Activated CD4-positive, alpha-beta memory T cell treated with anti-CD3 and anti-CD28 coated beads for 36 hours (primary cell): ENCODE data around the gene GATC. TPM values are rescaled to one million over a fixed set of nuclear protein-coding genes. Genes with fewer than 3 reads are reported as not detected.

Source experiments
- CTCF ChIA-PET: fragments of 350-600 bp; sonication (Branson Sonifier 250); formaldehyde crosslinking; loops from one replicate; lab custom pipeline; 2021; ENCODE audit warnings: antibody characterized with exemption, inconsistent platforms; lab: Charles Lee
- POLR2A ChIA-PET: fragments of 350-600 bp; sonication (Branson Sonifier 250); formaldehyde crosslinking; loops from one replicate; lab custom pipeline; 2021; ENCODE audit warnings: antibody characterized with exemption; lab: Charles Lee
- DNase-seq: peaks from one replicate; pipeline ENCODE4 v3.0.0-alpha.2; 2020
- H3K27ac Mint-ChIP-seq: one replicate; pipeline ENCODE4 v1.8.0; 2021; ENCODE audit warnings: mixed read lengths
- H3K27me3 Mint-ChIP-seq: one replicate; pipeline ENCODE4 v1.8.0; 2021; ENCODE audit warnings: mixed read lengths
- H3K36me3 Mint-ChIP-seq: one replicate; pipeline ENCODE4 v1.8.0; 2021; ENCODE audit warnings: mixed read lengths
- H3K4me1 Mint-ChIP-seq: one replicate; pipeline ENCODE4 v1.8.0; 2021; ENCODE audit warnings: low read depth, mixed read lengths
- H3K4me3 Mint-ChIP-seq: one replicate; pipeline ENCODE4 v1.8.0; 2021; ENCODE audit warnings: mild to moderate bottlenecking, mixed read lengths
- H3K9me3 Mint-ChIP-seq: one replicate; pipeline ENCODE4 v1.8.0; 2021; ENCODE audit warnings: mixed read lengths
- intact Hi-C: fragments of 100-400 bp; cut with micrococcal nuclease; formaldehyde crosslinking; loops from one replicate; pipeline ENCODE4 v1.15.1; 2023
- total RNA-seq, 2 experiments: library from RNA; stranded (reverse); gene quantifications; one replicate each; pipeline ENCODE4 v1.2.3, GENCODE V29; 2021

GATC gene
- total RNA-seq, 2 experiments from 2014 or later, result 35.1 to 37.1 TPM

DNA sequence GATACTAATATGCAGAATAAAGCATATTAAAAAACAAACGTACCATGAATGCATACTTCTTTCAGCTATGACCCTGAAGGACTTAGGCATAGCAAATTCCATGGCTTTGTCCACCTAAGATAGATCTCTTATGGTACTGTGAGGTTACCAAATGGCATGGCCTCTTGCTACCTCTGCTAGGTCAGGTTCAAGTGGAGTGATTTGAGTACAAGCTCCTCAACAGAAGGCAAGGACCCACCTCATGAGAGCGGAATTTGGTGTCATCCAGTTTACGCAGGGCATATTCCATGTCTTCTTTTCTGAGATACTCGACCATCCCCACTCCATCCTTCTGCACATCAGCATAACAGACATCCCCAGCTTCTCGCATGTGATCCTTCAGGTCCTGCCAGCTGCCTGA lies 17.5 kb downstream of the GATC start:
- Mint-ChIP-seq H3K27ac (no peak overlapping the region), H3K4me3 (no peak overlapping the region), H3K4me1 (peaks cover 26% of the 10 kb centered on the region), H3K9me3 (no peaks in the 10 kb centered on the region), H3K27me3 (no peaks in the 10 kb centered on the region), H3K36me3 (peaks cover 53% of the 10 kb centered on the region)
- ChIA-PET POLR2A (interaction anchor here (0.6 kb wide), 1 partner anchor 16 kb away, joined by 3 read pairs; no protein-coding TSS in a partner anchor), CTCF (interaction anchor here (0.6 to 7.5 kb wide), 5 partner anchors 8 to 107 kb away, joined by 3 to 97 read pairs (median 4); no protein-coding TSS in a partner anchor)
- intact Hi-C loops, result no loop called here
- no peak for DNase-seq

- intact Hi-C loops, result no loop called here
- Mint-ChIP-seq H3K27me3 (no peaks in the 10 kb centered on the region), H3K4me1 (peaks cover 31% of the 10 kb centered on the region), H3K27ac (peak overlapping the region; percentile 20), H3K36me3 (peaks cover 41% of the 10 kb centered on the region), H3K4me3 (no peak overlapping the region), H3K9me3 (no peaks in the 10 kb centered on the region)
- no peak for DNase-seq
- POLR2A ChIA-PET, result interaction anchor here (1.2 kb wide), 1 partner anchor 13 kb away, joined by 3 read pairs; no protein-coding TSS in a partner anchor
- CTCF ChIA-PET, result interaction anchor here (0.7 to 7.5 kb wide), 9 partner anchors 11 to 503 kb away, joined by 3 to 97 read pairs (median 6); partner anchors contain the start of gene RNF10
Observed at GRCh38 chr12:120465756-120466155, 19.5 kb downstream of the GATC start.

- H3K4me1 Mint-ChIP-seq, result peaks cover 31% of the 10 kb centered on the region
- peaks cover 38% of the 10 kb centered on the region for H3K36me3 Mint-ChIP-seq
- H3K4me3 Mint-ChIP-seq, result no peak overlapping the region
- intact Hi-C loops, result no loop called here
- ChIA-PET CTCF (interaction anchor here (0.6 to 7.5 kb wide), 16 partner anchors 11 to 787 kb away, joined by 3 to 97 read pairs (median 4); partner anchors contain the start of gene RNF10), POLR2A (interaction anchor here (0.6 to 1.2 kb wide), 2 partner anchors 14 to 39 kb away, joined by 3 to 4 read pairs; no protein-coding TSS in a partner anchor)
- DNase-seq, result peak; percentile 66
- H3K27me3 Mint-ChIP-seq, result no peaks in the 10 kb centered on the region
- no peaks in the 10 kb centered on the region for H3K9me3 Mint-ChIP-seq
- H3K27ac Mint-ChIP-seq, result no peak overlapping the region
Observed at GRCh38 chr12:120466560-120467315, 20.5 kb downstream of the GATC start.

GRCh38 chr12:120467439-120467838 lies 21.2 kb downstream of the GATC start:
- peaks cover 31% of the 10 kb centered on the region for H3K36me3 Mint-ChIP-seq

GRCh38 chr12:120468325-120468820 lies 22.1 kb downstream of the GATC start:
- CTCF ChIA-PET, result interaction anchor here (0.7 to 7.5 kb wide), 12 partner anchors 13 to 181 kb away, joined by 3 to 97 read pairs (median 4); partner anchors contain the start of genes DYNLL1, GATC, RNF10 and SIRT4
- intact Hi-C loops, result loop anchor here (2.0 kb wide), 3 partner anchors 22 to 152 kb away; partner anchors contain the start of genes COQ5, GATC and TRIAP1

More at GRCh38 chr12:120467439-120467838, 21.2 kb downstream of the GATC start:
- peaks cover 31% of the 10 kb centered on the region for H3K4me1 Mint-ChIP-seq
- CTCF ChIA-PET, result interaction anchor here (1.2 to 7.5 kb wide), 8 partner anchors 12 to 112 kb away, joined by 3 to 97 read pairs (median 6); no protein-coding TSS in a partner anchor
- no peaks in the 10 kb centered on the region for H3K9me3 Mint-ChIP-seq
- intact Hi-C loops, result no loop called here
- no peak overlapping the region for H3K27ac Mint-ChIP-seq
- no peak overlapping the region for H3K4me3 Mint-ChIP-seq
- no peak for DNase-seq
- POLR2A ChIA-PET, result interaction anchor here (1.4 to 2.8 kb wide), 4 partner anchors 21 to 266 kb away, joined by 4 to 13 read pairs (median 8); partner anchors contain the start of genes DYNLL1, GATC, RNU4-2 and RPLP0
- H3K27me3 Mint-ChIP-seq, result no peaks in the 10 kb centered on the region

GRCh38 chr12:120468821-120469449 lies 22.7 kb downstream of the GATC start:
- Mint-ChIP-seq H3K27me3 (no peaks in the 10 kb centered on the region), H3K4me1 (peaks cover 34% of the 10 kb centered on the region), H3K27ac (peak overlapping the region; percentile 86), H3K9me3 (no peaks in the 10 kb centered on the region), H3K4me3 (peak overlapping the region; percentile 94), H3K36me3 (peaks cover 19% of the 10 kb centered on the region)
- peak; percentile 33 for DNase-seq
- intact Hi-C loops, result loop anchor here (1.0 to 2.0 kb wide), 6 partner anchors 15 to 152 kb away; partner anchors contain the start of genes COQ5, COX6A1, DYNLL1 and GATC
- ChIA-PET POLR2A (interaction anchor here (0.8 to 2.8 kb wide), 12 partner anchors 9 to 268 kb away, joined by 3 to 13 read pairs (median 4); partner anchors contain the start of genes DYNLL1, GATC, RNU4-2 and RPLP0), CTCF (interaction anchor here (0.6 to 7.5 kb wide), 19 partner anchors 14 to 180 kb away, joined by 3 to 97 read pairs (median 4); partner anchors contain the start of genes COQ5, COX6A1, DYNLL1 and RNF10)

More at GRCh38 chr12:120468325-120468820, 22.1 kb downstream of the GATC start:
- POLR2A ChIA-PET, result interaction anchor here (0.8 to 2.8 kb wide), 9 partner anchors 9 to 267 kb away, joined by 3 to 13 read pairs (median 4); partner anchors contain the start of genes DYNLL1, GATC, RNU4-2 and RPLP0
- peak overlapping the region; percentile 94 for H3K4me3 Mint-ChIP-seq
- peaks cover 31% of the 10 kb centered on the region for H3K4me1 Mint-ChIP-seq
- H3K9me3 Mint-ChIP-seq, result no peaks in the 10 kb centered on the region
- no peaks in the 10 kb centered on the region for H3K27me3 Mint-ChIP-seq
- H3K27ac Mint-ChIP-seq, result peak overlapping the region; percentile 86
- H3K36me3 Mint-ChIP-seq, result peaks cover 24% of the 10 kb centered on the region
- DNase-seq, result peak; percentile 49

- POLR2A ChIA-PET, result interaction anchor here (0.7 to 2.8 kb wide), 8 partner anchors 10 to 112 kb away, joined by 3 to 13 read pairs (median 4); partner anchors contain the start of genes DYNLL1, GATC, POP5 and TRIAP1
Observed at GRCh38 chr12:120469450-120470149, 23.4 kb downstream of the GATC start, which contains the start of gene SRSF9. TSS of gene SRSF9 (minus strand) at chr12:120469748. CDS start at chr12:120469609, 139 bp downstream.

DNA sequence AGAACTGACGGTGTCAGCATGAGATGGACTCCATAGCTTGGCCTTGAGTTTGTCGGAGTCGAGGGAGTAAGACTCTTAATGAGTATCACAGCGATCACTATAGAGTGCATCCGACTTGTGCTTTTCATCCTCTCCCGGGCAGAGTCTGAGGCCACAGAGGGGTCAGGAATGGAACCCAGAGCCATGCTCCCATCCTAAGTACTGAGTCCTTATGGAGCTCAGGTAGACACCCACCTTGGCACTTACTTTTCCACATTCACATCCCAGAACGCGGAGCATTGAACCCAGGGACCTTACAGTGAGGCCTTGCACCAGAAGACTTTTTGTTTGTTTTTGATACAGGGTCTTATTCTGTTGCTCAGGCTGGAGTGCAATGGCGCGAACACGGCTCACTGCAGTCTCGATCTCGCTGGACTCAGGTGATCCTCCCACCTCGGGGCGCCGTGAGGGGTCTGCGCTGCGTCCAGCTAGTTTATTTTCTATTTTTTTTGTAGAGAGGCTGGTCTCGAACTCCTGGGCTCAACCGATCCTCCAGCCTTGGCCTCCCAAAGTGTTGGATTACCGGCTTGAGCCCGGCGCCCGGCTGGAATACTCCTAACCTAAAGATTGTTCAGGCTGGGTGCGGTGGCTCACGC lies 24.0 kb downstream of the GATC start:
- ChIA-PET POLR2A (interaction anchor here (0.7 to 2.8 kb wide), 5 partner anchors 9 to 111 kb away, joined by 3 to 13 read pairs (median 4); partner anchors contain the start of genes DYNLL1 and POP5), CTCF (interaction anchor here (0.5 to 7.5 kb wide), 14 partner anchors 9 to 168 kb away, joined by 3 to 97 read pairs (median 4); partner anchors contain the start of genes COQ5, COX6A1, DYNLL1 and RNF10)
- H3K4me3 Mint-ChIP-seq, result peak overlapping the region; percentile 94
- peak overlapping the region; percentile 47 for H3K27ac Mint-ChIP-seq
- H3K27me3 Mint-ChIP-seq, result no peaks in the 10 kb centered on the region
- no peak for DNase-seq
- H3K9me3 Mint-ChIP-seq, result no peaks in the 10 kb centered on the region
- peaks cover 33% of the 10 kb centered on the region for H3K4me1 Mint-ChIP-seq
- H3K36me3 Mint-ChIP-seq, result peaks cover 7% of the 10 kb centered on the region
- intact Hi-C loops, result no loop called here

More at GRCh38 chr12:120469450-120470149, 23.4 kb downstream of the GATC start, which contains the start of gene SRSF9:
- H3K4me3 Mint-ChIP-seq, result peak within 1 kb of the TSS; percentile 94
- intact Hi-C loops, result loop anchor here (1.0 to 2.0 kb wide), 6 partner anchors 15 to 153 kb away; partner anchors contain the start of genes COQ5, COX6A1, DYNLL1 and GATC
- no peaks in the 10 kb centered on the region for H3K9me3 Mint-ChIP-seq
- peaks cover 34% of the 10 kb centered on the region for H3K4me1 Mint-ChIP-seq
- DNase-seq, result peak; percentile 98
- H3K36me3 Mint-ChIP-seq, result peaks cover 14% of the 10 kb centered on the region
- no peaks in the 10 kb centered on the region for H3K27me3 Mint-ChIP-seq
- CTCF ChIA-PET, result interaction anchor here (0.5 to 7.5 kb wide), 22 partner anchors 10 to 168 kb away, joined by 3 to 97 read pairs (median 4); partner anchors contain the start of genes COQ5, COX6A1, DYNLL1 and RNF10
- H3K27ac Mint-ChIP-seq, result peak within 1 kb of the TSS; percentile 86

DNA sequence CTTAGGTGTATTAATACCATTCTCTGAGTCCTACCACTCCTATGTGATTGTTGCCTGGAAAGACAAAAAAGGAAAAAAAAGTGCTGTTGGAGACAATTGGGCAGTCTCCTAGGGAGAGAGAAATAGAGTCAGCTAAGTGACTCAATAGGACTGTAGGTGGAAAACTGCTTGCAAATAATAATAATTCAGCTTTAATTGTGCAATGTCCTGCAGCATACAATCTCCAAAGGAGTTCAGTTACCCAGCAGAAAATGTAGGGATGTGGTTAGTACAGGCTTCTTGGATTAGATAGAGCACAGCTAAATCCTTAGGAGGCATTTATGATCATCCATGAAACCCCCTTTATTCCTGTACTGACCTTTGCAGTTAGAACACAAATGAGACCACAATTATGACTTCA lies 26.3 kb downstream of the GATC start:
- Mint-ChIP-seq H3K4me3 (no peak overlapping the region), H3K36me3 (peaks cover under 1% of the 10 kb centered on the region), H3K4me1 (peaks cover 16% of the 10 kb centered on the region), H3K27ac (no peak overlapping the region), H3K27me3 (no peaks in the 10 kb centered on the region), H3K9me3 (no peaks in the 10 kb centered on the region)
- no peak for DNase-seq
- ChIA-PET CTCF (interaction anchor here (0.8 to 1.0 kb wide), 3 partner anchors 24 to 176 kb away, joined by 3 to 4 read pairs (median 4); no protein-coding TSS in a partner anchor), POLR2A (interaction anchor here (0.6 kb wide), 1 partner anchor 42 kb away, joined by 5 read pairs; no protein-coding TSS in a partner anchor)
- intact Hi-C loops, result no loop called here
